HEK293 (cell line): Measurements from ENCODE around the gene BICC1.

ENCODE experiments used
- CTCF ChIA-PET: fragments of 350-600 bp; formaldehyde crosslinking; extraction: SDS; loops from one replicate; lab custom pipeline; 2021; ENCODE audit warnings: antibody characterized with exemption; lab: Yijun Ruan, JAX
- POLR2A ChIA-PET: fragments of 300-600 bp; formaldehyde crosslinking; extraction: SDS; loops from one replicate; lab custom pipeline; 2020; ENCODE audit warnings: antibody characterized with exemption, inconsistent platforms; lab: Yijun Ruan, JAX
- H3K27ac ChIP-seq: fragments of 200-500 bp; sonication (Bioruptor generic); 2 replicates; pipeline ENCODE4 v1.5.1; 2014; ENCODE audit warnings: low read depth, low read length, control low read depth, inconsistent platforms; ENCODE audit errors: extremely low read depth
- H3K36me3 ChIP-seq, 2 experiments: fragments of 200-500 bp in 1 of 2; sonication (Bioruptor generic) in 1 of 2; 1 replicate in 1 of 2; 2 replicates in 1 of 2; pipeline ENCODE4 v1.5.1; 2014 to 2017; ENCODE audit warnings: inconsistent platforms in 2 of 2, low read length in 2 of 2; ENCODE audit not compliant: control insufficient read depth in 2 of 2, insufficient read depth in 1 of 2
- H3K4me1 ChIP-seq: fragments of 200-500 bp; sonication (Bioruptor generic); 2 replicates; pipeline ENCODE4 v1.5.1; 2014; ENCODE audit warnings: mild to moderate bottlenecking, low read length, inconsistent platforms; ENCODE audit not compliant: control insufficient read depth, insufficient read depth
- H3K4me3 ChIP-seq: 2 replicates; pipeline ENCODE4 v1.5.1; 2011; ENCODE audit warnings: low read depth, mild to moderate bottlenecking, control low read depth, low read length, moderate library complexity
- H3K9me3 ChIP-seq: fragments of 200-500 bp; sonication (Bioruptor generic); 2 replicates; pipeline ENCODE4 v1.5.1; 2014; ENCODE audit warnings: low read depth, low read length, inconsistent platforms; ENCODE audit not compliant: control insufficient read depth, insufficient read depth
- GLI2 ChIP-seq: fragments of 450-650 bp; formaldehyde crosslinking; IDR thresholded peaks from 2 replicates; pipeline ENCODE4; 2017; ENCODE audit warnings: missing biosample characterization, missing genetic modification characterization, low read depth, borderline replicate concordance
- HOXD13 ChIP-seq: sonication (generic); formaldehyde crosslinking; IDR thresholded peaks from 2 replicates; pipeline ENCODE4 v1.8.0; 2022; ENCODE audit warnings: missing genetic modification reagents, borderline replicate concordance
- KLF10 ChIP-seq: fragments of 450-650 bp; IDR thresholded peaks from 2 replicates; pipeline ENCODE4 v1.5.1; 2018; ENCODE audit warnings: missing biosample characterization, mild to moderate bottlenecking, missing genetic modification characterization
- ZNF10 ChIP-seq: fragments of 450-650 bp; formaldehyde crosslinking; IDR thresholded peaks from 2 replicates; pipeline ENCODE4 v1.5.1; 2017; ENCODE audit warnings: missing biosample characterization, missing genetic modification characterization
- ZNF121 ChIP-seq: fragments of 450-650 bp; formaldehyde crosslinking; IDR thresholded peaks from 2 replicates; pipeline ENCODE4 v1.5.1; 2016; ENCODE audit warnings: missing biosample characterization, missing genetic modification characterization
- ZNF133 ChIP-seq: fragments of 450-650 bp; formaldehyde crosslinking; IDR thresholded peaks from 2 replicates; pipeline ENCODE4 v1.5.1; 2016; ENCODE audit warnings: missing biosample characterization, missing genetic modification characterization
- ZNF146 ChIP-seq: fragments of 450-650 bp; formaldehyde crosslinking; IDR thresholded peaks from 2 replicates; pipeline ENCODE4 v1.5.1; 2016; ENCODE audit warnings: missing biosample characterization, missing genetic modification characterization
- ZNF214 ChIP-seq: fragments of 450-650 bp; formaldehyde crosslinking; IDR thresholded peaks from 2 replicates; pipeline ENCODE4 v1.5.1; 2017; ENCODE audit warnings: missing biosample characterization, mild to moderate bottlenecking, missing genetic modification characterization, borderline replicate concordance
- ZNF239 ChIP-seq: fragments of 450-650 bp; formaldehyde crosslinking; IDR thresholded peaks from 2 replicates; pipeline ENCODE4 v1.5.1; 2016; ENCODE audit warnings: missing biosample characterization, missing genetic modification characterization
- ZNF423 ChIP-seq: fragments of 450-650 bp; formaldehyde crosslinking; IDR thresholded peaks from 2 replicates; pipeline ENCODE4 v1.5.1; 2016; ENCODE audit warnings: missing biosample characterization, missing genetic modification characterization
- ZNF555 ChIP-seq: fragments of 450-650 bp; formaldehyde crosslinking; conservative IDR thresholded peaks from 2 replicates; pipeline ENCODE4 v1.5.1; 2017; ENCODE audit warnings: missing biosample characterization, mild to moderate bottlenecking, missing genetic modification characterization, inconsistent platforms
- ZNF561 ChIP-seq: fragments of 450-650 bp; IDR thresholded peaks from 2 replicates; pipeline ENCODE4 v1.5.1; 2018; ENCODE audit warnings: missing biosample characterization, missing genetic modification characterization, borderline replicate concordance
- ZNF626 ChIP-seq: fragments of 450-650 bp; sonication (Bioruptor Pico); formaldehyde crosslinking; IDR thresholded peaks from 2 replicates; pipeline ENCODE4 v1.5.1; 2018; ENCODE audit warnings: missing biosample characterization, missing genetic modification characterization, inconsistent platforms
- ZNF830 ChIP-seq: fragments of 450-650 bp; IDR thresholded peaks from 2 replicates; pipeline ENCODE4 v1.5.0; 2018; ENCODE audit warnings: missing biosample characterization, missing genetic modification characterization, low read depth, mild to moderate bottlenecking, moderate library complexity
- TF ChIP-seq, protein P1 (sequence below): fragments of 450-650 bp; formaldehyde crosslinking; optimal IDR thresholded peaks from 2 replicates; pipeline ENCODE3; 2016; ENCODE audit warnings: missing biosample characterization, mild to moderate bottlenecking, missing genetic modification characterization
- TF ChIP-seq, protein P2 (sequence below): fragments of 450-650 bp; formaldehyde crosslinking; IDR thresholded peaks from 2 replicates; pipeline ENCODE4 v1.5.1; 2017; ENCODE audit warnings: missing biosample characterization, missing genetic modification characterization
- TF ChIP-seq, protein P3 (sequence below): fragments of 450-650 bp; formaldehyde crosslinking; IDR thresholded peaks from 2 replicates; pipeline ENCODE4 v1.5.1; 2016; ENCODE audit warnings: missing biosample characterization, missing genetic modification characterization
- TF ChIP-seq, protein P4 (sequence below): fragments of 450-650 bp; formaldehyde crosslinking; IDR thresholded peaks from 2 replicates; pipeline ENCODE4 v1.5.1; 2016; ENCODE audit warnings: missing biosample characterization, missing genetic modification characterization

BICC1 gene

DNA sequence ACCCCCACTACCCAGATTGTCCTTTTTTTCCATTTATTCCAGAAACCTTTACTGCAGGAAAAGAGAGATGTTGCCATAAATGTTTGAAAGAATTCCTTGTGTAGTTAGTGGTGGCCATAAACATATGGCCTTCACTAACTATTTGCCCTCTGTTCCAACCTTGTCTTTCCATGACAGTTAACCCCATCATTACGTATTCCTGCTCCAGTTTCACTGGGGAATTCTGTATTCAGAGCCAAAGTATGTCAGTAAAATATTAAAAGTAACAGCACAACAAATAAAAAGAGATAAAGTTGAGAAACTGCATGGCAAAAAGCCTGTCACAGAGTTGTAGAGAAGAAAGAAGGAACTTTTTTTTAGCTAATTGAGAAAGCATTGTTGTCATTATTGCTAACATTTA, 261.3 kb downstream of the BICC1 start (continued):
- TF ChIP-seq ZNF561 (tag by site-specific recombination), result no peak

DNA sequence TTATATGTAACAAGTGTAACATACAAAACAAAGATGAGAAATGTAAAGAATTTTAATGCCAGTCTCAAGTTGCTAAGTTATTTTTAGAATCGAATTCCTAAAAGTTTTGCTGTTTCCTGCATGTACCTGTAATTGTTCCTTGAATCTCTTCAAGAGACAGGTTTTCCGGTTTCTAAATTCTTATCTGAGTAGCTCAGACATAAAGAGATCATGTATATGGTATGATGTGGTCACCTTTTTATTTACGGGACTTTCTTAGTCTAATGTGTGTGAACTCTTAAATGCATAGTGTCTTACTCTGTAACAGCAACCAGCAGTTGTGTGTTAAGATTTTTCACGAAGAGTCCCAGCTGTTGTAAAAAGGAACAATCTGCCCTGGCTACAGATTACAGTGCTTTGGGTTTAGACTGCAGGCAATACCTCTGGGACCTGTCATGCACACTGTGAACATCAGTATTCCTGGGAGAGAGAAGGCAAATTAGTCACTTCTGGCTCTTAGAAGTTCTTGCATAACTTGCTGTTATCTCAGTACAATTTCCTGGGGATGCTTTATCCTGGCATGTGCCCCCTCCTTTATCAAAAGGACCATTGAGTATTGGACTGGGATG, 263.4 kb downstream of the BICC1 start:
- TF ChIP-seq ZNF214 (tag by site-specific recombination) (no peak), ZNF626 (no peak), ZNF555 (tag by site-specific recombination) (no peak), HOXD13 (CRISPR knock-in tag) (no peak), ZNF830 (tag by site-specific recombination) (no peak), GLI2 (tag by site-specific recombination) (no peak), ZNF121 (no peak), ZNF146 (tag by site-specific recombination) (no peak), ZNF133 (tag by site-specific recombination) (no peak), ZNF10 (tag by site-specific recombination) (no peak), ZNF423 (tag by site-specific recombination) (no peak), ZNF239 (tag by site-specific recombination) (no peak), KLF10 (tag by site-specific recombination) (no peak)
- TF ChIP-seq, protein P1, sequence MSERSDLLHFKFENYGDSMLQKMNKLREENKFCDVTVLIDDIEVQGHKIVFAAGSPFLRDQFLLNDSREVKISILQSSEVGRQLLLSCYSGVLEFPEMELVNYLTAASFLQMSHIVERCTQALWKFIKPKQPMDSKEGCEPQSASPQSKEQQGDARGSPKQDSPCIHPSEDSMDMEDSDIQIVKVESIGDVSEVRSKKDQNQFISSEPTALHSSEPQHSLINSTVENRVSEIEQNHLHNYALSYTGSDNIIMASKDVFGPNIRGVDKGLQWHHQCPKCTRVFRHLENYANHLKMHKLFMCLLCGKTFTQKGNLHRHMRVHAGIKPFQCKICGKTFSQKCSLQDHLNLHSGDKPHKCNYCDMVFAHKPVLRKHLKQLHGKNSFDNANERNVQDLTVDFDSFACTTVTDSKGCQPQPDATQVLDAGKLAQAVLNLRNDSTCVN (tag by site-specific recombination), result no peak
- TF ChIP-seq, protein P2, sequence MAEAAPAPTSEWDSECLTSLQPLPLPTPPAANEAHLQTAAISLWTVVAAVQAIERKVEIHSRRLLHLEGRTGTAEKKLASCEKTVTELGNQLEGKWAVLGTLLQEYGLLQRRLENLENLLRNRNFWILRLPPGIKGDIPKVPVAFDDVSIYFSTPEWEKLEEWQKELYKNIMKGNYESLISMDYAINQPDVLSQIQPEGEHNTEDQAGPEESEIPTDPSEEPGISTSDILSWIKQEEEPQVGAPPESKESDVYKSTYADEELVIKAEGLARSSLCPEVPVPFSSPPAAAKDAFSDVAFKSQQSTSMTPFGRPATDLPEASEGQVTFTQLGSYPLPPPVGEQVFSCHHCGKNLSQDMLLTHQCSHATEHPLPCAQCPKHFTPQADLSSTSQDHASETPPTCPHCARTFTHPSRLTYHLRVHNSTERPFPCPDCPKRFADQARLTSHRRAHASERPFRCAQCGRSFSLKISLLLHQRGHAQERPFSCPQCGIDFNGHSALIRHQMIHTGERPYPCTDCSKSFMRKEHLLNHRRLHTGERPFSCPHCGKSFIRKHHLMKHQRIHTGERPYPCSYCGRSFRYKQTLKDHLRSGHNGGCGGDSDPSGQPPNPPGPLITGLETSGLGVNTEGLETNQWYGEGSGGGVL (tag by site-specific recombination), result no peak
- TF ChIP-seq, protein P3, sequence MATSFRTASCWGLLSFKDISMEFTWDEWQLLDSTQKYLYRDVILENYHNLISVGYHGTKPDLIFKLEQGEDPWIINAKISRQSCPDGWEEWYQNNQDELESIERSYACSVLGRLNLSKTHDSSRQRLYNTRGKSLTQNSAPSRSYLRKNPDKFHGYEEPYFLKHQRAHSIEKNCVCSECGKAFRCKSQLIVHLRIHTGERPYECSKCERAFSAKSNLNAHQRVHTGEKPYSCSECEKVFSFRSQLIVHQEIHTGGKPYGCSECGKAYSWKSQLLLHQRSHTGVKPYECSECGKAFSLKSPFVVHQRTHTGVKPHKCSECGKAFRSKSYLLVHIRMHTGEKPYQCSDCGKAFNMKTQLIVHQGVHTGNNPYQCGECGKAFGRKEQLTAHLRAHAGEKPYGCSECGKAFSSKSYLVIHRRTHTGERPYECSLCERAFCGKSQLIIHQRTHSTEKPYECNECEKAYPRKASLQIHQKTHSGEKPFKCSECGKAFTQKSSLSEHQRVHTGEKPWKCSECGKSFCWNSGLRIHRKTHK (tag by site-specific recombination), result no peak
- TF ChIP-seq, protein P4, sequence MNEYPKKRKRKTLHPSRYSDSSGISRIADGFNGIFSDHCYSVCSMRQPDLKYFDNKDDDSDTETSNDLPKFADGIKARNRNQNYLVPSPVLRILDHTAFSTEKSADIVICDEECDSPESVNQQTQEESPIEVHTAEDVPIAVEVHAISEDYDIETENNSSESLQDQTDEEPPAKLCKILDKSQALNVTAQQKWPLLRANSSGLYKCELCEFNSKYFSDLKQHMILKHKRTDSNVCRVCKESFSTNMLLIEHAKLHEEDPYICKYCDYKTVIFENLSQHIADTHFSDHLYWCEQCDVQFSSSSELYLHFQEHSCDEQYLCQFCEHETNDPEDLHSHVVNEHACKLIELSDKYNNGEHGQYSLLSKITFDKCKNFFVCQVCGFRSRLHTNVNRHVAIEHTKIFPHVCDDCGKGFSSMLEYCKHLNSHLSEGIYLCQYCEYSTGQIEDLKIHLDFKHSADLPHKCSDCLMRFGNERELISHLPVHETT (tag by site-specific recombination), result no peak
- TF ChIP-seq, all 188 proteins: peak for 0
- no peak overlapping the region for H3K27ac ChIP-seq
- H3K4me1 ChIP-seq, result no peaks in the 10 kb centered on the region; the same call in 1 of the 2 replicates
- no peaks in the 10 kb centered on the region for H3K9me3 ChIP-seq
- ChIA-PET CTCF (interaction anchor here (0.6 to 1.4 kb wide), 3 partner anchors 245 to 1033 kb away, joined by 3 to 5 read pairs (median 4); no protein-coding TSS in a partner anchor), POLR2A (interaction anchor here (0.5 to 0.6 kb wide), 2 partner anchors 271 to 454 kb away, joined by 3 to 5 read pairs; no protein-coding TSS in a partner anchor)
- H3K4me3 ChIP-seq, result no peak overlapping the region
- H3K36me3 ChIP-seq, result no peaks in the 10 kb centered on the region
